WI38 (cell line): ENCODE results near the gene ZNF493.

Source experiments
- H3K4me3 ChIP-seq: 2 replicates; pipeline ENCODE4 v1.5.1; 2011; ENCODE audit warnings: low read depth, mild to moderate bottlenecking, control low read depth, low read length
- TF ChIP-seq, protein P1 (sequence below): IDR thresholded peaks from 2 replicates; pipeline ENCODE4 v1.5.1; 2012; ENCODE audit warnings: low read depth, mild to moderate bottlenecking, control low read depth, low read length

Gene ZNF493

DNA sequence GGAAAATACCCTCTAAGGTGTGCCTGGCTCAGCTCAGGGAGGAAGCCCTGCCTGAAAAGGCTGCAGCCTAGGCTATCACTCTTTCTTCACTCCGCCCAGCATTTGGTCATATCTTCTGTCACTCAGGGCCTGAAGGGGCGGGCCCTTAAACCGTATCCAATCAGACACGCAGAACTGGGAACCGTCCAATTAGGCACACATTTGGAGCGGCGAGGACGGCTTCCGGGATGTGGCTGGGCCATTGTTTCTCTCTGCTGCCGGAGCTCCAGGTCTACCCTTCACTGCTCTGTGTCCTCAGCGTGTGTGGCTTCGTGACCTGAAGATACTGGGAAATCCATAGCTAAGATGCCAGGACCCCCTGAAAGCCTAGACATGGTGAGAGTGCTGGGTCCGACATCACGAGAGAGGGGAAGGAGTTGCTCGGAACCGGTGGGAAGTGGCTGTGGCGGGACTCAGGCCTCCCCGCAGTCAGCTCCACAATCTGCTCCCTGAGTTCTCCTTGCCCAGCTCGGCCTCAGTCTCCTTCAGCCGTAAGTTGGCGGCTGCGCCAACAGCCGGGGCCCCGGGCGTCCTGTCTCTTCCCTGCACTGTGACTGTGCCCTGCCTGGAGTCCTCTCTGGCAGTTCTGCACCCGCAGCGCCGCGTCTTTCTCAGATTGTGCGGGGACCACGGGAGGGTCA is at the start of gene ZNF493:
TSS of gene ZNF493 (plus strand) at position 241 of the 680 bp plus-strand sequence. CDS start at position 346, 105 bp downstream.
- TF ChIP-seq, protein P1, sequence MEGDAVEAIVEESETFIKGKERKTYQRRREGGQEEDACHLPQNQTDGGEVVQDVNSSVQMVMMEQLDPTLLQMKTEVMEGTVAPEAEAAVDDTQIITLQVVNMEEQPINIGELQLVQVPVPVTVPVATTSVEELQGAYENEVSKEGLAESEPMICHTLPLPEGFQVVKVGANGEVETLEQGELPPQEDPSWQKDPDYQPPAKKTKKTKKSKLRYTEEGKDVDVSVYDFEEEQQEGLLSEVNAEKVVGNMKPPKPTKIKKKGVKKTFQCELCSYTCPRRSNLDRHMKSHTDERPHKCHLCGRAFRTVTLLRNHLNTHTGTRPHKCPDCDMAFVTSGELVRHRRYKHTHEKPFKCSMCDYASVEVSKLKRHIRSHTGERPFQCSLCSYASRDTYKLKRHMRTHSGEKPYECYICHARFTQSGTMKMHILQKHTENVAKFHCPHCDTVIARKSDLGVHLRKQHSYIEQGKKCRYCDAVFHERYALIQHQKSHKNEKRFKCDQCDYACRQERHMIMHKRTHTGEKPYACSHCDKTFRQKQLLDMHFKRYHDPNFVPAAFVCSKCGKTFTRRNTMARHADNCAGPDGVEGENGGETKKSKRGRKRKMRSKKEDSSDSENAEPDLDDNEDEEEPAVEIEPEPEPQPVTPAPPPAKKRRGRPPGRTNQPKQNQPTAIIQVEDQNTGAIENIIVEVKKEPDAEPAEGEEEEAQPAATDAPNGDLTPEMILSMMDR, result no peak
- H3K4me3 ChIP-seq, result peak within 1 kb of the TSS; percentile 97

DNA sequence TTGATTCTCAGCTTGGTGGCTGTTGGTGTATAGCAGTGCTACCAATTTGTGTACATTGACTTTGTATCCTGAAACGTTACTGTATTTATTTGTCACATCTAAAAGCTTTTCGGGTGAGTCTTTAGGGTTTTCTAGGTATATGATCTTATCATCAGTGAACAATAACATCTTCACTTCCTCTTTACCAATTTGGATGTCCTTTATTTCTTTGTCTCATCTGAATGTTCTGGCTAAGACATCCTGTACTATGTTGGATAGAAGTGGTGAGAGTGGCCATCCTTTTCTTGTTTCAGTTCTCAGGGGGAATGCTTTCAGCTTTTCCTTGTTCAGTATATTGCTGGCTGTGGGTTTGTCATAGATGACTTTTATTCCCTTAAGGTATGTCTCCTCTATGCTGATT is 44.1 kb upstream of the ZNF493 start:
- H3K4me3 ChIP-seq, result no peak overlapping the region
- TF ChIP-seq, protein P1, result no peak

DNA sequence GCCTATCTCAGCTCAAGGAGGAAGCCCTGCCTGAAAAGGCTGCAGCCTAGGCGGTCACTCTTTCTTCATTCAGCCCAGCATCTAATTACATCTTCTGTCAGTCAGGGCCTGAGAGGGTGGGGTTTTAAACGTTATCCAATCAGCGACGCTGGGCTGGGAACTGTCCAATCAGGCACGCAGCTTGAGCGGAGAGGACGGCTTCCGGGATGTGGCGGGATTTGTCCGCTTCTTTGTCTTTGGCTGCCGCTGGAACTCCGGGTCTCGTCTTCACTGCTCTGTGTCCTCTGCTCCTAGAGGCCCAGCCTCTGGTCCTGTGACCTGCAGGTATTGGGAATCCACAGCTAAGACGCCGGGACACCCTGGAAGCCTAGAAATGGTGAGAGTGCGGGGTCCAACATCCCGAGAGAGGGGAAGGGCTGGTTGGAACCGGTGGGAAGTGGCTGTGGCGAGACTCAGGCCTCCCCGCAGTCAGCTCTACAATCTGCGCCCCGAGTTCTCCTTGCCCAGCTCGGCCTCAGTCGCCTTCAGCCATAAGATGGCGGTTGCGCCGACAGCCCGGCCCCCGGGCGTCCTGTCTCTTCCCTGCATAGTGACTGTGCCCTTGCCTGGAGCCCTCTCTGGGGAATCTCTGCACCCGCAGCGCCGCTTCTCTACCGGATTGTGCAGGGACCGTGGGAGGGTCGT is 38.0 kb upstream of the ZNF493 start, which contains the start of gene ZNF738:
TSS of gene ZNF738 (plus strand) at position 233 of the 684 bp plus-strand sequence. CDS start at position 374, 141 bp downstream.
- H3K4me3 ChIP-seq, result peak within 1 kb of the TSS; percentile 86
- TF ChIP-seq, protein P1, result no peak

DNA sequence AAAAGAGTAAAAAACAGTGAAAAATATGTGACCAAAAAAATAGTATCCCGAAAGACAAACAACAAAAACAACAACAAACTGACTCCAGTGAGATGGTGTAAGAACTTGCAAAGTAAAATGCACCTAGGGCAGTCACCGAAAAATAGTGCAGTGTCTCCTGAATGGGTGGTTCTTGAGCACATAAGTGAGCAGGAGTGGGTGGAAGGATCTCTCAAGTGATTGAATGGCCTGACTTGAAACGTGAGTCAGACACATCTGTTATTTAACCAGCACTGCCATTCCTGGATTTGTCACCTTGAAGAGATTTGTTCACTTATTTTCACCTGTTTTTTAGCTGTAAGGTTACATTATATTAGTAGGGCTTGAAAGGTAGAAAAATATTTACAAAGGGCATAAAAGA is 34.6 kb upstream of the ZNF493 start:
- TF ChIP-seq, protein P1, result no peak
- H3K4me3 ChIP-seq, result no peak overlapping the region

DNA sequence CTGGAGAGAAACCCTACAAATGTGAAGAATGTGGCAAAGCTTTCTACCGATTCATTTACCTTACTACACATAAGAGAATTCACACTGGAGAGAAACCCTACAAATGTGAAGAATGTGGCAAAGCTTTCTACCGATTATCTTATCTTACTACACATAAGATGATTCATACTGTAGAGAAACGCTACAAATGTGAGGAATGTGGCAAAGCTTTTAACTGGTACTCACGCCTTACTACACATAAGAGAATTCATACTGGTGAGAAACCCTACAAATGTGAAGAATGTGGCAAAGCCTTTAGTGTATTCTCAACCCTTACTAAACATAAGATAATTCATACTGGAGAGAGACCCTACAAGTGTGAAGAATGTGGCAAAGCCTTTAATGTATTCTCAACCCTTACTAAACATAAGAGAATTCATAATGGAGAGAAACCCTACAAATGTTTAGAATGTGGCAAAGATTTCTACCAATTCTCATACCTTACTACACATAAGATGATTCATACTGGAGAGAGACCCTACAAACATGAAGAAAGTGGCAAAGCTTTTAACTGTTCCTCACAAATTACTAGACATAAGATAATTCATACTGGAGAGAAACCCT is 12.9 kb upstream of the ZNF493 start:
- TF ChIP-seq, protein P1, result no peak
- H3K4me3 ChIP-seq, result no peak overlapping the region

DNA sequence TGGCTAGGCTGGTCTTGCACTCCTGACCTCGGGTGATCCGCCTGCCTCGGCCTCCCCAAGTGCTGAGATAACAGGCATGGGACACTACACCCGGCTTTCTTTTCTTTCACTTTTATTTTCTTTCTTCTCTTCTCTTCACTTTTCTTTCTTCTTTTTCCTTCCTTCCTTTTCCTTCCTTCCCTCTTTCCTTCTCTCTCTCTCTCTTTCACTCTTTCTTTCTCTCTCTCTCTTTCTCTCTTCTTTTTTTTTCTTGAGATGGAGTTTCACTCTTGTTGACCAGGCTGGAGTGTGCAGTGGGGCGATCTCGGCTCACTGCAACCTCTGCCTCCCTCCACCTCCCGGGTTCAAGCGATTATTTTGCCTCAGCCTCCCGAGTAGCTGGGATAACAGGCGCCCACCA is 812 bp upstream of the ZNF493 start:
- H3K4me3 ChIP-seq, result no peak overlapping the region
- TF ChIP-seq, protein P1, result no peak

DNA sequence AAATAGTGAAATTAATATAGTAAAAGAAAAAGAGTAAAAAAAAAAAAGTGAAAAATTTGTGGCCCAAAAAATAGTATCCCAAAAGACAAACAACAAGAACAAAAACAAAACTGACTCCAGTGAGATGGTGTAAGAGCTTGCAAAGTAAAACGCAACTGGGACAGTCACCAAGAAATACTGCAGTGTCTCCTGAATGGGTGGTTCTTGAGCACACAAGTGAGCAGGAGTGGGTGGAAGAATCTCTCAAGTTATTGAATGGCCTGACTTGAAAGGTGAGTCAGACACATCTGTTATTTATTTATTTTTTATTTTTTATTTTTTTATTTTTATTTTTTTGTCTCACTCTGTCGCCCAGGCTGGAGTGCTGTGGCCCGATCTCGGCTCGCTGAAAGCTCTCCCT is 1.9 kb downstream of the ZNF493 start:
- TF ChIP-seq, protein P1, result no peak
- no peak overlapping the region for H3K4me3 ChIP-seq
